Activated CD4-positive, alpha-beta T cell treated with anti-CD3 and anti-CD28 coated beads for 1 hour (primary cell): ENCODE results near the gene CREB3L4.
A peak's percentile ranks its signal among the peaks of the same experiment; 100 is the strongest.

Experiments used
- DNase-seq: peaks from one replicate; pipeline ENCODE4 v3.0.0-alpha.2; 2020

Gene CREB3L4

GRCh38 chr1:153937331-153937730 is 30.4 kb upstream of the CREB3L4 start:
- DNase-seq = no peak

GRCh38 chr1:153938996-153939395 is 28.7 kb upstream of the CREB3L4 start:
- no peak for DNase-seq

- no peak for DNase-seq
These were observed 28.2 kb upstream of the CREB3L4 start for GRCh38 chr1:153939476-153939875.

GRCh38 chr1:153940756-153941155 is 26.9 kb upstream of the CREB3L4 start:
- no peak for DNase-seq

- DNase-seq = no peak
These were observed 25.6 kb upstream of the CREB3L4 start for GRCh38 chr1:153941826-153942725.

GRCh38 chr1:153942766-153943549 is 24.7 kb upstream of the CREB3L4 start:
- DNase-seq = no peak

- DNase-seq = no peak
These were observed 23.5 kb upstream of the CREB3L4 start for GRCh38 chr1:153944005-153944826.

GRCh38 chr1:153944827-153945117 is 22.9 kb upstream of the CREB3L4 start:
- no peak for DNase-seq

- peak; percentile 60 for DNase-seq
These were observed 22.4 kb upstream of the CREB3L4 start for GRCh38 chr1:153945131-153945794.

- peak; percentile 56 for DNase-seq
These were observed 21.7 kb upstream of the CREB3L4 start for GRCh38 chr1:153945795-153946621.

GRCh38 chr1:153946622-153947241 is 21.0 kb upstream of the CREB3L4 start, which contains the start of gene DENND4B:
Gene DENND4B, minus strand, starts transcription at chr1:153946718. Its CDS starts 2,344 bp downstream, at chr1:153944374.
- peak; percentile 64 for DNase-seq

- DNase-seq = no peak
These were observed 16.5 kb upstream of the CREB3L4 start for GRCh38 chr1:153951183-153951582.

- no peak for DNase-seq
These were observed 15.9 kb upstream of the CREB3L4 start for GRCh38 chr1:153951801-153952200.

- no peak for DNase-seq
These were observed 13.8 kb upstream of the CREB3L4 start for GRCh38 chr1:153953859-153954365.

- DNase-seq = no peak
These were observed 12.9 kb upstream of the CREB3L4 start for GRCh38 chr1:153954826-153955225.

- no peak for DNase-seq
These were observed 10.5 kb upstream of the CREB3L4 start for GRCh38 chr1:153956997-153957715.

GRCh38 chr1:153957744-153958110 is 10.0 kb upstream of the CREB3L4 start:
- peak; percentile 15 for DNase-seq

GRCh38 chr1:153958111-153958960 is 9.4 kb upstream of the CREB3L4 start, which contains the start of gene CRTC2:
Gene CRTC2, minus strand, starts transcription at chr1:153958612. Its CDS starts 115 bp downstream, at chr1:153958497.
- DNase-seq = peak; percentile 94

GRCh38 chr1:153958961-153959260 is 8.8 kb upstream of the CREB3L4 start:
- DNase-seq = no peak
